HEK293 (cell line): ENCODE measurements around the gene ANKRD45.

Source experiments
- EGR2 ChIP-seq: fragments of 450-650 bp; formaldehyde crosslinking; IDR thresholded peaks from 2 replicates; pipeline ENCODE4 v1.5.1; 2016; ENCODE audit warnings: low read depth, missing biosample characterization, missing genetic modification characterization
- GLI2 ChIP-seq: fragments of 450-650 bp; formaldehyde crosslinking; IDR thresholded peaks from 2 replicates; pipeline ENCODE4; 2017; ENCODE audit warnings: missing biosample characterization, missing genetic modification characterization, low read depth, borderline replicate concordance
- GLI4 ChIP-seq: fragments of 450-650 bp; formaldehyde crosslinking; IDR thresholded peaks from 2 replicates; pipeline ENCODE4 v1.5.1; 2016; ENCODE audit warnings: missing biosample characterization, missing genetic modification characterization
- GLIS1 ChIP-seq: fragments of 450-650 bp; formaldehyde crosslinking; IDR thresholded peaks from 2 replicates; pipeline ENCODE4 v1.5.1; 2016; ENCODE audit warnings: missing biosample characterization, missing genetic modification characterization
- HOXA7 ChIP-seq: sonication (generic); formaldehyde crosslinking; IDR thresholded peaks from 2 replicates; pipeline ENCODE4 v1.8.1; 2022; ENCODE audit warnings: missing genetic modification reagents, borderline replicate concordance
- KLF1 ChIP-seq: fragments of 450-650 bp; formaldehyde crosslinking; IDR thresholded peaks from 2 replicates; pipeline ENCODE4 v1.5.1; 2016; ENCODE audit warnings: missing biosample characterization, missing genetic modification characterization
- KLF8 ChIP-seq: fragments of 450-650 bp; formaldehyde crosslinking; IDR thresholded peaks from 2 replicates; pipeline ENCODE4 v1.5.1; 2016; ENCODE audit warnings: missing biosample characterization, missing genetic modification characterization
- OVOL3 ChIP-seq: fragments of 450-650 bp; formaldehyde crosslinking; IDR thresholded peaks from 2 replicates; pipeline ENCODE4 v1.5.1; 2016; ENCODE audit warnings: missing biosample characterization, missing genetic modification characterization
- RBAK ChIP-seq: fragments of 450-650 bp; formaldehyde crosslinking; IDR thresholded peaks from 2 replicates; pipeline ENCODE4 v1.5.1; 2016; ENCODE audit warnings: missing biosample characterization, missing genetic modification characterization
- SP2 ChIP-seq: fragments of 450-650 bp; formaldehyde crosslinking; IDR thresholded peaks from 2 replicates; pipeline ENCODE4 v1.5.1; 2016; ENCODE audit warnings: missing biosample characterization, missing genetic modification characterization
- TRIM28 ChIP-seq: IDR thresholded peaks from 2 replicates; pipeline ENCODE4 v1.6.1; 2011; ENCODE audit warnings: low read length, control low read depth, borderline replicate concordance
- YY1 ChIP-seq: fragments of 450-650 bp; formaldehyde crosslinking; IDR thresholded peaks from 2 replicates; pipeline ENCODE4 v1.5.1; 2018; ENCODE audit warnings: missing biosample characterization, missing genetic modification characterization
- ZBTB17 ChIP-seq: fragments of 450-650 bp; formaldehyde crosslinking; IDR thresholded peaks from 2 replicates; pipeline ENCODE4 v1.5.1; 2016; ENCODE audit warnings: missing biosample characterization, missing genetic modification characterization
- ZBTB48 ChIP-seq: fragments of 450-650 bp; formaldehyde crosslinking; IDR thresholded peaks from 2 replicates; pipeline ENCODE4 v1.5.1; 2016; ENCODE audit warnings: missing biosample characterization, missing genetic modification characterization
- ZFHX2 ChIP-seq: fragments of 450-650 bp; formaldehyde crosslinking; conservative IDR thresholded peaks from 2 replicates; pipeline ENCODE4 v1.5.1; 2016; ENCODE audit warnings: missing biosample characterization, missing genetic modification characterization
- ZFP69B ChIP-seq: fragments of 450-650 bp; formaldehyde crosslinking; IDR thresholded peaks from 2 replicates; pipeline ENCODE4 v1.5.1; 2016; ENCODE audit warnings: missing biosample characterization, missing genetic modification characterization
- ZIC2 ChIP-seq: fragments of 450-650 bp; formaldehyde crosslinking; IDR thresholded peaks from 2 replicates; pipeline ENCODE4 v1.5.1; 2016; ENCODE audit warnings: missing biosample characterization, missing genetic modification characterization
- ZNF121 ChIP-seq: fragments of 450-650 bp; formaldehyde crosslinking; IDR thresholded peaks from 2 replicates; pipeline ENCODE4 v1.5.1; 2016; ENCODE audit warnings: missing biosample characterization, missing genetic modification characterization
- ZNF140 ChIP-seq: fragments of 450-650 bp; formaldehyde crosslinking; IDR thresholded peaks from 2 replicates; pipeline ENCODE4 v1.5.1; 2016; ENCODE audit warnings: missing biosample characterization, missing genetic modification characterization
- ZNF184 ChIP-seq: fragments of 450-650 bp; IDR thresholded peaks from 2 replicates; pipeline ENCODE4 v1.5.1; 2018; ENCODE audit warnings: missing biosample characterization, mild to moderate bottlenecking, missing genetic modification characterization
- ZNF19 ChIP-seq: fragments of 450-650 bp; formaldehyde crosslinking; IDR thresholded peaks from 2 replicates; pipeline ENCODE4; 2016; ENCODE audit warnings: missing biosample characterization, missing genetic modification characterization, low read depth
- ZNF223 ChIP-seq: fragments of 450-650 bp; formaldehyde crosslinking; IDR thresholded peaks from 2 replicates; pipeline ENCODE4 v1.5.1; 2016; ENCODE audit warnings: missing biosample characterization, missing genetic modification characterization
- ZNF24 ChIP-seq: fragments of 450-650 bp; formaldehyde crosslinking; IDR thresholded peaks from 2 replicates; pipeline ENCODE4 v1.5.1; 2016; ENCODE audit warnings: missing biosample characterization, missing genetic modification characterization
- ZNF248 ChIP-seq: fragments of 450-650 bp; formaldehyde crosslinking; IDR thresholded peaks from 2 replicates; pipeline ENCODE4 v1.5.1; 2017; ENCODE audit warnings: missing biosample characterization, missing genetic modification characterization
- ZNF404 ChIP-seq: fragments of 450-650 bp; formaldehyde crosslinking; IDR thresholded peaks from 2 replicates; pipeline ENCODE4 v1.5.1; 2017; ENCODE audit warnings: missing biosample characterization, missing genetic modification characterization
- ZNF558 ChIP-seq: fragments of 450-650 bp; formaldehyde crosslinking; IDR thresholded peaks from 2 replicates; pipeline ENCODE4 v1.5.1; 2016; ENCODE audit warnings: missing biosample characterization, missing genetic modification characterization
- ZNF561 ChIP-seq: fragments of 450-650 bp; IDR thresholded peaks from 2 replicates; pipeline ENCODE4 v1.5.1; 2018; ENCODE audit warnings: missing biosample characterization, missing genetic modification characterization, borderline replicate concordance
- ZNF596 ChIP-seq: fragments of 450-650 bp; IDR thresholded peaks from 2 replicates; pipeline ENCODE4 v1.5.0; 2018; ENCODE audit warnings: missing biosample characterization, mild to moderate bottlenecking, missing genetic modification characterization, moderate library complexity
- ZNF600 ChIP-seq: fragments of 450-650 bp; formaldehyde crosslinking; IDR thresholded peaks from 2 replicates; pipeline ENCODE4 v1.5.1; 2016; ENCODE audit warnings: missing biosample characterization, missing genetic modification characterization
- ZNF654 ChIP-seq: fragments of 450-650 bp; formaldehyde crosslinking; IDR thresholded peaks from 2 replicates; pipeline ENCODE4 v1.5.1; 2016; ENCODE audit warnings: low read depth, missing biosample characterization, missing genetic modification characterization
- ZNF76 ChIP-seq: fragments of 450-650 bp; formaldehyde crosslinking; IDR thresholded peaks from 2 replicates; pipeline ENCODE4; 2016; ENCODE audit warnings: low read depth, missing biosample characterization, missing genetic modification characterization, borderline replicate concordance
- ZNF776 ChIP-seq: fragments of 450-650 bp; formaldehyde crosslinking; IDR thresholded peaks from 2 replicates; pipeline ENCODE4 v1.5.0; 2017; ENCODE audit warnings: missing biosample characterization, missing genetic modification characterization, borderline replicate concordance
- ZNF785 ChIP-seq: fragments of 450-650 bp; formaldehyde crosslinking; IDR thresholded peaks from 2 replicates; pipeline ENCODE4 v1.5.1; 2016; ENCODE audit warnings: missing biosample characterization, missing genetic modification characterization
- ZSCAN23 ChIP-seq: fragments of 450-650 bp; formaldehyde crosslinking; IDR thresholded peaks from 2 replicates; pipeline ENCODE4 v1.5.1; 2016; ENCODE audit warnings: missing biosample characterization, missing genetic modification characterization
- TF ChIP-seq, protein P1 (sequence below): fragments of 450-650 bp; formaldehyde crosslinking; IDR thresholded peaks from 2 replicates; pipeline ENCODE4 v1.5.1; 2016; ENCODE audit warnings: missing biosample characterization, missing genetic modification characterization
- TF ChIP-seq, protein P2 (sequence below): fragments of 450-650 bp; formaldehyde crosslinking; IDR thresholded peaks from 2 replicates; pipeline ENCODE4 v1.5.1; 2016; ENCODE audit warnings: missing biosample characterization, missing genetic modification characterization
- TF ChIP-seq, protein P3 (sequence below): fragments of 450-650 bp; formaldehyde crosslinking; IDR thresholded peaks from 2 replicates; pipeline ENCODE4 v1.5.1; 2017; ENCODE audit warnings: missing biosample characterization, missing genetic modification characterization
- TF ChIP-seq, protein P4 (sequence below): sonication (generic); formaldehyde crosslinking; IDR thresholded peaks from 2 replicates; pipeline ENCODE4 v1.8.1; 2022; ENCODE audit warnings: mild to moderate bottlenecking, moderate library complexity, missing genetic modification reagents

ANKRD45 gene

DNA sequence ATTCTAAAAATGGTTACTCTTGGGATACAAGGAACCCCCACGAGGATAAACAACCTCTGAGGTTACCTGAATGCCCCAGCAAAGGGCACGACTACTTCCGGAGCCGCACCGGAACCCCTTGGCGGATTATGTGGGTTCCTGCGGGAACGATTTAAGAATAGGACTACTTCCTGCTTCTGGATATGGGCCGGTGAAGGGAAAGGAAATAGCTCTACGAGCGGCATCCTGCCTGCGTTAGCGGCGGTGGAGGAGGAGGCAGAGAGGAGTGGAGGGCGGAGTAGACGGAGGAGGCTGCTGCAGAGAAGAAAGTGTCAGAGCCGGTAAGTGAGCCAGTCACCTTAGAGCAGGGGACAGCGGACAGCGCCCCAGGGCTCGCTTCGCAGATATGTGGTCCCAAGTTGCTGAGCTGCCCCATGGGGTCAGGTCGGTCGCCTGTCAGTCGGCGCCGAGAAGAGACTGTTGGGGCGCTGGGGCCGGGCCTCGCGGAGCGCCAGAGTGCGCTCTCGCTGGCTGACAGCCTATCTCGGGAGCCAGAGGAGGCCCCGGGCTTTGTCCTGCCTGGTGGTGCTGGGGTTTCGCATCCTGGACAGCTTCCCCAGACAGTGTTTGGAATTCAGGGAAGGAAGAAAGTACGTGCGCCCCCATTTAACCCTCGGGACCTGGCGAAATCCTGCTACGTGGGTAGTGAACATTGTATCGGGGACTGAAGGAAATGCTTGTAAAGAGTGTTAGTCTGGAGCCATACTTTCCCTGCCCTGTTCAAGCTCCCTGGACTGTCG, 45.3 kb upstream of the ANKRD45 start, which contains the start of gene KLHL20 (continued):
- 0 out of 2 replicates have a peak, but pooled peaks have one; percentile 47 for TF ChIP-seq ZNF121 (tag by site-specific recombination)
- TF ChIP-seq ZNF776, result no peak
- peak; percentile 78 for TF ChIP-seq EGR2 (tag by site-specific recombination)
- no peak for TF ChIP-seq GLI2 (tag by site-specific recombination)
- TF ChIP-seq ZNF223 (tag by site-specific recombination), result no peak
- TF ChIP-seq GLIS1 (tag by site-specific recombination), result peak; percentile 71
- peak; percentile 10; the same call in 1 of the 2 replicates for TF ChIP-seq ZNF654 (tag by site-specific recombination)
- no peak for TF ChIP-seq ZSCAN23 (tag by site-specific recombination)
- peak; percentile 68; the same call in 1 of the 2 replicates for TF ChIP-seq OVOL3 (tag by site-specific recombination)
- peak; percentile 97 for TF ChIP-seq ZBTB17 (tag by site-specific recombination)
- TF ChIP-seq, protein P1, sequence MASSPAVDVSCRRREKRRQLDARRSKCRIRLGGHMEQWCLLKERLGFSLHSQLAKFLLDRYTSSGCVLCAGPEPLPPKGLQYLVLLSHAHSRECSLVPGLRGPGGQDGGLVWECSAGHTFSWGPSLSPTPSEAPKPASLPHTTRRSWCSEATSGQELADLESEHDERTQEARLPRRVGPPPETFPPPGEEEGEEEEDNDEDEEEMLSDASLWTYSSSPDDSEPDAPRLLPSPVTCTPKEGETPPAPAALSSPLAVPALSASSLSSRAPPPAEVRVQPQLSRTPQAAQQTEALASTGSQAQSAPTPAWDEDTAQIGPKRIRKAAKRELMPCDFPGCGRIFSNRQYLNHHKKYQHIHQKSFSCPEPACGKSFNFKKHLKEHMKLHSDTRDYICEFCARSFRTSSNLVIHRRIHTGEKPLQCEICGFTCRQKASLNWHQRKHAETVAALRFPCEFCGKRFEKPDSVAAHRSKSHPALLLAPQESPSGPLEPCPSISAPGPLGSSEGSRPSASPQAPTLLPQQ, result peak; percentile 86
- TF ChIP-seq YY1 (tag by site-specific recombination), result peak; percentile 74
- TF ChIP-seq SP2 (tag by site-specific recombination), result peak; percentile 73
- peak; percentile 83; the same call in 1 of the 2 replicates for TF ChIP-seq ZNF558 (tag by site-specific recombination)
- no peak for TF ChIP-seq RBAK
- 0 out of 2 replicates have a peak, but pooled peaks have one; percentile 26 for TF ChIP-seq ZBTB48 (tag by site-specific recombination)
- TF ChIP-seq ZFHX2, result no peak; the same call in 1 of the 2 replicates
- peak; percentile 90 for TF ChIP-seq KLF8 (tag by site-specific recombination)
- no peak for TF ChIP-seq KLF1 (tag by site-specific recombination)
- TF ChIP-seq ZIC2 (tag by site-specific recombination), result peak; percentile 29; the same call in 1 of the 2 replicates
- TF ChIP-seq ZNF561 (tag by site-specific recombination), result 0 out of 2 replicates have a peak, but pooled peaks have one; percentile 51
- TF ChIP-seq GLI4 (tag by site-specific recombination), result peak; percentile 76; the same call in 1 of the 2 replicates
- TF ChIP-seq ZNF600 (tag by site-specific recombination), result peak; percentile 90
- TF ChIP-seq, protein P2, sequence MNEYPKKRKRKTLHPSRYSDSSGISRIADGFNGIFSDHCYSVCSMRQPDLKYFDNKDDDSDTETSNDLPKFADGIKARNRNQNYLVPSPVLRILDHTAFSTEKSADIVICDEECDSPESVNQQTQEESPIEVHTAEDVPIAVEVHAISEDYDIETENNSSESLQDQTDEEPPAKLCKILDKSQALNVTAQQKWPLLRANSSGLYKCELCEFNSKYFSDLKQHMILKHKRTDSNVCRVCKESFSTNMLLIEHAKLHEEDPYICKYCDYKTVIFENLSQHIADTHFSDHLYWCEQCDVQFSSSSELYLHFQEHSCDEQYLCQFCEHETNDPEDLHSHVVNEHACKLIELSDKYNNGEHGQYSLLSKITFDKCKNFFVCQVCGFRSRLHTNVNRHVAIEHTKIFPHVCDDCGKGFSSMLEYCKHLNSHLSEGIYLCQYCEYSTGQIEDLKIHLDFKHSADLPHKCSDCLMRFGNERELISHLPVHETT (tag by site-specific recombination), result peak; percentile 94
- TF ChIP-seq ZNF248 (tag by site-specific recombination), result no peak
- TF ChIP-seq, protein P3, sequence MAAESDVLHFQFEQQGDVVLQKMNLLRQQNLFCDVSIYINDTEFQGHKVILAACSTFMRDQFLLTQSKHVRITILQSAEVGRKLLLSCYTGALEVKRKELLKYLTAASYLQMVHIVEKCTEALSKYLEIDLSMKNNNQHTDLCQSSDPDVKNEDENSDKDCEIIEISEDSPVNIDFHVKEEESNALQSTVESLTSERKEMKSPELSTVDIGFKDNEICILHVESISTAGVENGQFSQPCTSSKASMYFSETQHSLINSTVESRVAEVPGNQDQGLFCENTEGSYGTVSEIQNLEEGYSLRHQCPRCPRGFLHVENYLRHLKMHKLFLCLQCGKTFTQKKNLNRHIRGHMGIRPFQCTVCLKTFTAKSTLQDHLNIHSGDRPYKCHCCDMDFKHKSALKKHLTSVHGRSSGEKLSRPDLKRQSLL, result peak; percentile 69
- TF ChIP-seq ZNF76, result peak; percentile 78
- TF ChIP-seq, protein P4, sequence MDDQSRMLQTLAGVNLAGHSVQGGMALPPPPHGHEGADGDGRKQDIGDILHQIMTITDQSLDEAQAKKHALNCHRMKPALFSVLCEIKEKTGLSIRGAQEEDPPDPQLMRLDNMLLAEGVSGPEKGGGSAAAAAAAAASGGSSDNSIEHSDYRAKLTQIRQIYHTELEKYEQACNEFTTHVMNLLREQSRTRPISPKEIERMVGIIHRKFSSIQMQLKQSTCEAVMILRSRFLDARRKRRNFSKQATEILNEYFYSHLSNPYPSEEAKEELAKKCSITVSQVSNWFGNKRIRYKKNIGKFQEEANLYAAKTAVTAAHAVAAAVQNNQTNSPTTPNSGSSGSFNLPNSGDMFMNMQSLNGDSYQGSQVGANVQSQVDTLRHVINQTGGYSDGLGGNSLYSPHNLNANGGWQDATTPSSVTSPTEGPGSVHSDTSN, result no peak
- no peak for TF ChIP-seq ZNF596 (tag by site-specific recombination)
- TF ChIP-seq TRIM28, result peak; percentile 80; the same call in 1 of the 2 replicates
- TF ChIP-seq ZNF19 (tag by site-specific recombination), result no peak
- TF ChIP-seq ZFP69B (tag by site-specific recombination), result peak; percentile 68; the same call in 1 of the 2 replicates
- no peak for TF ChIP-seq HOXA7 (CRISPR knock-in tag)
- TF ChIP-seq ZNF140 (tag by site-specific recombination), result no peak
- TF ChIP-seq ZNF785 (tag by site-specific recombination), result no peak
- peak; percentile 63; the same call in 1 of the 2 replicates for TF ChIP-seq ZNF24 (tag by site-specific recombination)
- TF ChIP-seq ZNF404 (tag by site-specific recombination), result no peak
- peak; percentile 62; the same call in 1 of the 2 replicates for TF ChIP-seq ZNF184 (tag by site-specific recombination)
